Measurements from ENCODE around the gene RAP1GAP2.

GRCh38 chr17:3038941-3039340 is 242.7 kb downstream of the RAP1GAP2 start:
- TF ChIP-seq CTCF (IDR thresholded peaks at IDR 0.05 in 8 of 11, conservative IDR thresholded peaks at IDR 0.05 in 3 of 11) (no peak), POLR2A (IDR thresholded peaks at IDR 0.05) (no peak)

Measured in spleen (tissue), 7 donors.